CD4-positive, alpha-beta memory T cell (primary cell): ENCODE data around the gene ARHGAP19. TPM values are rescaled to one million over a fixed set of nuclear protein-coding genes. Genes with fewer than 3 reads are reported as not detected.

Experiments
- CTCF ChIA-PET: fragments of 350-600 bp; sonication (Branson Sonifier 250); formaldehyde crosslinking; loops from one replicate; lab custom pipeline; 2021; ENCODE audit warnings: inconsistent platforms; ENCODE audit not compliant: partially characterized antibody; lab: Charles Lee
- POLR2A ChIA-PET: fragments of 350-600 bp; sonication (Branson Sonifier 250); formaldehyde crosslinking; loops from one replicate; lab custom pipeline; 2021; ENCODE audit not compliant: partially characterized antibody; lab: Charles Lee
- DNase-seq, 5 donors: peaks; one replicate each; pipeline versions ENCODE4 v3.0.0 to v3.0.0-alpha.2; 2020 to 2022; ENCODE audit warnings: mixed read lengths in 1 of 5
- H3K27ac ChIP-seq: one replicate; pipeline ENCODE4 v1.7.0; 2013; ENCODE audit warnings: low read depth, low read length
- H3K27me3 ChIP-seq: 2 replicates; pipeline ENCODE4 v1.7.0; 2013; ENCODE audit warnings: mild to moderate bottlenecking, low read length, moderate library complexity; ENCODE audit not compliant: insufficient read depth
- H3K36me3 ChIP-seq: 2 replicates; pipeline ENCODE4 v1.7.0; 2013; ENCODE audit warnings: mild to moderate bottlenecking, low read length, moderate library complexity; ENCODE audit not compliant: insufficient read depth
- H3K4me1 ChIP-seq: 2 replicates; pipeline ENCODE4 v1.7.0; 2013; ENCODE audit warnings: mild to moderate bottlenecking, low read length, moderate library complexity; ENCODE audit not compliant: insufficient read depth
- H3K4me3 ChIP-seq, 2 donors: one replicate each; pipeline ENCODE4 v1.7.0; 2013; ENCODE audit warnings: low read length in 2 of 2, mild to moderate bottlenecking in 1 of 2
- H3K9me3 ChIP-seq, 2 donors: one replicate each; pipeline ENCODE4 v1.7.0; 2013; ENCODE audit warnings: low read length in 2 of 2, control low read depth in 1 of 2; ENCODE audit not compliant: control insufficient read depth in 1 of 2
- H3K27ac Mint-ChIP-seq, 7 donors: one replicate each; pipeline ENCODE4 v1.8.0; 2020 to 2021; ENCODE audit warnings: mixed read lengths in 7 of 7, mild to moderate bottlenecking in 6 of 7, inconsistent platforms in 3 of 7, moderate library complexity in 3 of 7
- H3K27me3 Mint-ChIP-seq, 2 donors: one replicate each; pipeline ENCODE4 v1.8.0; 2020 to 2021; ENCODE audit warnings: mixed read lengths in 2 of 2
- H3K36me3 Mint-ChIP-seq, 2 donors: one replicate each; pipeline ENCODE4 v1.8.0; 2020 to 2021; ENCODE audit warnings: mixed read lengths in 2 of 2, inconsistent platforms in 1 of 2, mild to moderate bottlenecking in 1 of 2
- H3K4me1 Mint-ChIP-seq, 4 donors: one replicate each; pipeline ENCODE4 v1.8.0; 2020 to 2021; ENCODE audit warnings: mixed read lengths in 4 of 4, mild to moderate bottlenecking in 1 of 4
- H3K4me3 Mint-ChIP-seq, 8 donors: one replicate each; pipeline ENCODE4 v1.8.0; 2020 to 2021; ENCODE audit warnings: mixed read lengths in 8 of 8, mild to moderate bottlenecking in 7 of 8, moderate library complexity in 6 of 8, inconsistent platforms in 3 of 8
- H3K9me3 Mint-ChIP-seq, 8 donors: one replicate each; pipeline ENCODE4 v1.8.0; 2020 to 2021; ENCODE audit warnings: mixed read lengths in 8 of 8, mild to moderate bottlenecking in 5 of 8, inconsistent platforms in 3 of 8, moderate library complexity in 1 of 8
- intact Hi-C: fragments of 100-400 bp; cut with micrococcal nuclease; formaldehyde crosslinking; loops from one replicate; pipeline ENCODE4 v1.15.1; 2023
- polyA plus RNA-seq, 2 donors: library from polyadenylated mRNA; unstranded; fragments of 300-500 nt; fragmentation: Illumina TruSeq; gene quantifications; one replicate each; pipeline ENCODE4 v1.2.3, GENCODE V29; 2021
- total RNA-seq, 2 experiments: library from RNA; stranded (reverse); gene quantifications; one replicate each; pipeline ENCODE4 v1.2.3, GENCODE V29; 2021

Gene ARHGAP19
- total and polyA plus RNA-seq, 4 experiments from 2014 or later, result 6.8 to 19.3 (median 13.2) TPM

DNA sequence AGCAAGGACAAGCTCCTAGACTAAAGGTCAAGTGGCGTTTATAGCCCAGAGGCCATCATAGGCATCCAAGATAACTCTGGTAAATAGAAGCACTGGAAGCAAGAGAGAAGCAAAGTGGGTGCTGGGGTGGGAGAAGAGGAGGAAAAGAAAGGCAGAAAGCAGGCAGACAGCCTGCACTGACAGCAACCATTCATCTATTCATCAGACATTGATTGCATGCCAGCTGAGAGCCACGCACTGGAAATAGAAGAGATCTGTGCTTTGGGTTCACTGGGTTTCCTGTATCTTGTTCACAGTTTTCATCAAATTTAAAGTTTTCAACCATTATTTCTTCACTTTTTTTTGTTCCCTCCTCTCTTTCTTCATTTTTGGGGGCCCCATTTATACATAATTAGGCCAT lies 102.0 kb downstream of the ARHGAP19 start:
- intact Hi-C loops, result no loop called here
- Histone ChIP-seq H3K9me3 (no peaks in the 10 kb centered on the region), H3K27ac (no peak overlapping the region), H3K4me3 (no peak overlapping the region), H3K4me1 (peaks cover under 1% of the 10 kb centered on the region), H3K27me3 (peaks cover 5% of the 10 kb centered on the region), H3K36me3 (no peaks in the 10 kb centered on the region)
- Mint-ChIP-seq H3K36me3 (no peaks in the 10 kb centered on the region), H3K27me3 (peaks cover 23 to 34% of the 10 kb centered on the region in 2 donors), H3K9me3 (peaks cover 0 to 4% (median 0%) of the 10 kb centered on the region in 8 donors), H3K4me3 (no peak overlapping the region), H3K27ac (no peak overlapping the region), H3K4me1 (peaks cover under 1 to 9% (median 2%) of the 10 kb centered on the region in 4 donors)
- ChIA-PET CTCF (interaction anchor here (24.1 kb wide), 1 partner anchor 25 kb away, joined by 422 read pairs; no protein-coding TSS in a partner anchor), POLR2A (no interaction called here)
- DNase-seq, result no peak

DNA sequence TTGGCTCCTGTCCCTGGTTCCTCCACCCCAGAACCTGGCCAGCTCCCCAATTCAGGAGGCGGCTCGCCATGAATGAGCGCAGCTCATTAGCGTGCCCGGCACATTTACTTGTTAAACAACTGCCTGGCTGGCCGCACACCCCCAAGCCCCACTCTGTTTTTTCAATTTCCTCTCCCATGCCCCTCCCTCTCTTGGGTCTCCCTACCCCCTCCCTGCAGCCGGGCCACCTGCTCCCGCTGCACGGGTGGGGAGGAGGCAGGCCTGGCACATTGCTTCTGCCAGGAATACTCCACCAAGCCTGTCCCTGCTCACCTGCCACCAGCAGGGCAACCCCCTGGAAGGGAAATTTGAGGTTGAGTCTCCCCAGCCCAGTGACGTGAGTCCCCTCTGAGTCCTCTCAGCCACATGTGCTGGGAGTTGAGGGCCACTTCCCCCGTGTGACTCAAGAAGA lies 104.2 kb downstream of the ARHGAP19 start:
- Histone ChIP-seq H3K27ac (no peak overlapping the region), H3K36me3 (no peaks in the 10 kb centered on the region), H3K4me3 (no peak overlapping the region), H3K4me1 (no peaks in the 10 kb centered on the region), H3K9me3 (no peaks in the 10 kb centered on the region), H3K27me3 (peaks cover 5% of the 10 kb centered on the region)
- Mint-ChIP-seq H3K27ac (no peak overlapping the region), H3K4me3 (no peak overlapping the region), H3K4me1 (peaks cover 6 to 16% (median 8%) of the 10 kb centered on the region in 4 donors), H3K36me3 (no peaks in the 10 kb centered on the region), H3K9me3 (peaks cover 0 to 4% (median 0%) of the 10 kb centered on the region in 8 donors), H3K27me3 (peaks cover 39 to 48% of the 10 kb centered on the region in 2 donors)
- ChIA-PET CTCF (interaction anchor here (1.1 kb wide), 2 partner anchors 9 to 13 kb away, joined by 3 read pairs; no protein-coding TSS in a partner anchor), POLR2A (no interaction called here)
- no peak for DNase-seq
- intact Hi-C loops, result no loop called here

DNA sequence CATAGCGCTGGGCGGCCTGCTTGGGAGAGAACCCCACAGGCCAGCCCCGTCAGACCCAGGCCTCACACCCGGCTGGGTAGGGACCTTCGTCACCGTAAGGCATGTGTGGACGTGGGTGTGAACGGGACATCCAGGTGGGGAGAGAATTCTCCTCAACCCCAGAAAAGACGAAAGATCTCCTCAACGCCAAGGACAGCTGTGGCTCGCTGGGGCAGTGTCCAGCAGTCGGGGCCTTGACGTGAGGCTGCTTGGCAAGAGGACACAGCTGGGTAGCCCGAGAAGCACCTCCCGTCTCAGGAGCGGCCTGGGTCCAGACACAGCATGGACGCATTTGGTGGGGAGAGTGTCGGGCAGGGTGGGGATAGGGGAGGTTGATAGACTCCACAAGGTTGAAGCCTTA lies 105.5 kb downstream of the ARHGAP19 start:
- Histone ChIP-seq H3K4me3 (no peak overlapping the region), H3K27ac (no peak overlapping the region), H3K9me3 (no peaks in the 10 kb centered on the region), H3K4me1 (no peaks in the 10 kb centered on the region), H3K36me3 (no peaks in the 10 kb centered on the region), H3K27me3 (peaks cover 5% of the 10 kb centered on the region)
- CTCF ChIA-PET, result no interaction called here
- Mint-ChIP-seq H3K4me3 (peak overlapping the region in 1 of 8 donors; percentile 29), H3K27me3 (peaks cover 41 to 56% of the 10 kb centered on the region in 2 donors), H3K4me1 (peaks cover 6 to 16% (median 8%) of the 10 kb centered on the region in 4 donors), H3K27ac (no peak overlapping the region), H3K36me3 (no peaks in the 10 kb centered on the region), H3K9me3 (peaks cover 0 to 2% (median 0%) of the 10 kb centered on the region in 8 donors)
- DNase-seq, result no peak
- POLR2A ChIA-PET, result no interaction called here
- intact Hi-C loops, result no loop called here

DNA sequence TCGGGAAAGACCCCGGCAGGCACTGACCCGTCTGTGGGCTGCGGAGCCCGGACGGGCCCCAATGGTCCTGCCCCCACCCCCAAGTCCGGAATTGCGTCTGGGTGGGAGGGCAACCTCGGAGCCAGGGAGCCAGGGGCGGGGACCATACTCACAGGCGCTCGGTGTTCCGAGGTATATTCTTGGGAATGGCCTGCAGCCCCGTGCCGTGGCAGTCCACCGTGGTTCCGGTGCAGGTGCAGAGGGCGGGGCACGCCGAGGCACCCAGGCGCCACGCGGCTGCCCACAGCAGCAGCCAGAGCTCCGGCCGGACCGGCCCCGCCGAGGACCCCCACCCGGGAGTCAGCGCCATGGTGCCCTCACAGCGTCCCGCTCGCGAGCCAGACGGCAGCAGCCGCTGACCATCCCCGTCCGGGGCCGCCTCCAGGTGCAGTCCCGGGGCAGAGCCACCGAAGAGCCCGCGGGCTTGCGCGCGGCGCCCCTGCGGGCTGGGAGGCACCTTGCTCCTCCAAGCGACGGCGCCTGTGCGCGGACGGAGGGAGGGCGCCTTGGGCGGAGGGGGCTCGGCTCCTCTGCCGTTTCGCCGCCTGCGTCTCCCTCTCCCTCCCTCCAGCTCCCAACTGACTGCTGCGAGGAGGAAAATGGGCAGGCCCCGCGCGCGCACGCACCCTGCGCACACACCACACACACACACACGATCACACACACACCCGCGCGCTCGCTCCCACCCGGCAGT lies 106.9 kb downstream of the ARHGAP19 start, which contains the start of gene SLIT1:
TSS of gene SLIT1 (minus strand) at position 634 of the 733 bp plus-strand sequence. CDS start at position 349, 285 bp downstream.
- POLR2A ChIA-PET, result no interaction called here
- no peaks in the 10 kb centered on the region for H3K9me3 ChIP-seq
- Mint-ChIP-seq H3K27me3 (peaks cover 39 to 58% of the 10 kb centered on the region in 2 donors), H3K27ac (peak within 1 kb of the TSS in 1 of 7 donors; percentile 29), H3K4me3 (peak within 1 kb of the TSS in 4 of 8 donors; percentile 40 to 68 (median 51)), H3K36me3 (no peaks in the 10 kb centered on the region), H3K9me3 (no peaks in the 10 kb centered on the region), H3K4me1 (peaks cover 6 to 16% (median 8%) of the 10 kb centered on the region in 4 donors)
- CTCF ChIA-PET, result no interaction called here
- H3K27me3 ChIP-seq, result peaks cover 5% of the 10 kb centered on the region
- H3K4me3 ChIP-seq, result no peak within 1 kb of the TSS
- no peak for DNase-seq
- H3K36me3 ChIP-seq, result no peaks in the 10 kb centered on the region
- no peaks in the 10 kb centered on the region for H3K4me1 ChIP-seq
- intact Hi-C loops, result no loop called here
- no peak within 1 kb of the TSS for H3K27ac ChIP-seq

DNA sequence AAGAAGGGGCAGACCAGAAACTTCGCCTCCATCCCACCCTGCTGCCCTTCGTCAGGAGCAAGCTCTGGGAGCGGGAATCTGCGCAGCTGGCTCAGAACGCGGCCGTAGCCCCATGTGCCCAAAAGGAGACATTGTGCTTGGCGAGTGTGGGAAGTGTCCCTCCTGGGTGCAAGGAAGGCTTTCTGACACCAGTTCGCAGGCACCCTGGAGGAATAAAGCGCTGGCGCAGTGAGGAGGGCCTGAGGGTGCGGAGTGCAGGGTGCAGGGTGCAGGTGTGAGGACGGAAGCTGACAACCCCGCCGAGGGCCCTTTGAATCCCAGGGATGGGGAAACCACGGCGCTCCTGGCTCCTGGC lies 107.5 kb downstream of the ARHGAP19 start:
- peak overlapping the region in 3 of 8 donors; percentile 16 to 59 (median 23) for H3K4me3 Mint-ChIP-seq
- Histone ChIP-seq H3K4me3 (no peak overlapping the region), H3K27me3 (peaks cover 5% of the 10 kb centered on the region)

DNA sequence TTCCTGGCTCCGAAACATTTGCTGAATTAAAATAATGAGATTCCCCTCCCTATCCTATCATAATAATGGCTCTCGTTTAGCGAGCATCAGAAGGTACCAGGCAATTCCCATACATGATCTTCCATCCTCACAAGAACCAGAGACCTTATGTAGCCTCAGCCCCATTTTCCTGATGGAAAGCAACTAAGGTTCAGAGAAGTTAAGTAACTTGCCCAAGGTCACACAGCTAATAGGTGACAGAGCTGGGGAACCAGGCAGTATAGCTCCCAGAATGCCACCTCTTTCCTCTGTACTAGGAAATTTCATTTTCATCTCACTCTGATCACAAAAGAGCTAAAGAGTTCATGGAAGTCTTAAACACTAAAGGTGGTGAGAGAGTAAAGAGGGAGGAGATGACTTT lies 109.1 kb downstream of the ARHGAP19 start:
- Mint-ChIP-seq H3K9me3 (no peaks in the 10 kb centered on the region), H3K27me3 (peaks cover 47 to 61% of the 10 kb centered on the region in 2 donors), H3K4me1 (peaks cover 6 to 16% (median 8%) of the 10 kb centered on the region in 4 donors), H3K36me3 (no peaks in the 10 kb centered on the region), H3K4me3 (peak overlapping the region in 1 of 8 donors; percentile 32), H3K27ac (no peak overlapping the region)
- H3K9me3 ChIP-seq, result no peaks in the 10 kb centered on the region
- H3K4me1 ChIP-seq, result no peaks in the 10 kb centered on the region
- no peaks in the 10 kb centered on the region for H3K36me3 ChIP-seq
- intact Hi-C loops, result no loop called here
- POLR2A ChIA-PET, result interaction anchor here (0.6 kb wide), 1 partner anchor 272 kb away, joined by 4 read pairs; no protein-coding TSS in a partner anchor
- CTCF ChIA-PET, result interaction anchor here (1.7 to 2.9 kb wide), 2 partner anchors 13 to 27 kb away, joined by 3 to 10 read pairs; no protein-coding TSS in a partner anchor
- H3K4me3 ChIP-seq, result no peak overlapping the region
- no peak overlapping the region for H3K27ac ChIP-seq
- DNase-seq, result no peak
- peaks cover 5% of the 10 kb centered on the region for H3K27me3 ChIP-seq

More for the DNA sequence above, 107.5 kb downstream of the ARHGAP19 start:
- DNase-seq, result no peak
- no peaks in the 10 kb centered on the region for H3K9me3 ChIP-seq
- Mint-ChIP-seq H3K27me3 (peaks cover 42 to 62% of the 10 kb centered on the region in 2 donors), H3K4me1 (peaks cover 6 to 16% (median 8%) of the 10 kb centered on the region in 4 donors), H3K27ac (no peak overlapping the region), H3K36me3 (no peaks in the 10 kb centered on the region), H3K9me3 (no peaks in the 10 kb centered on the region)
- no peak overlapping the region for H3K27ac ChIP-seq
- ChIA-PET CTCF (no interaction called here), POLR2A (no interaction called here)
- H3K36me3 ChIP-seq, result no peaks in the 10 kb centered on the region
- intact Hi-C loops, result no loop called here
- no peaks in the 10 kb centered on the region for H3K4me1 ChIP-seq

DNA sequence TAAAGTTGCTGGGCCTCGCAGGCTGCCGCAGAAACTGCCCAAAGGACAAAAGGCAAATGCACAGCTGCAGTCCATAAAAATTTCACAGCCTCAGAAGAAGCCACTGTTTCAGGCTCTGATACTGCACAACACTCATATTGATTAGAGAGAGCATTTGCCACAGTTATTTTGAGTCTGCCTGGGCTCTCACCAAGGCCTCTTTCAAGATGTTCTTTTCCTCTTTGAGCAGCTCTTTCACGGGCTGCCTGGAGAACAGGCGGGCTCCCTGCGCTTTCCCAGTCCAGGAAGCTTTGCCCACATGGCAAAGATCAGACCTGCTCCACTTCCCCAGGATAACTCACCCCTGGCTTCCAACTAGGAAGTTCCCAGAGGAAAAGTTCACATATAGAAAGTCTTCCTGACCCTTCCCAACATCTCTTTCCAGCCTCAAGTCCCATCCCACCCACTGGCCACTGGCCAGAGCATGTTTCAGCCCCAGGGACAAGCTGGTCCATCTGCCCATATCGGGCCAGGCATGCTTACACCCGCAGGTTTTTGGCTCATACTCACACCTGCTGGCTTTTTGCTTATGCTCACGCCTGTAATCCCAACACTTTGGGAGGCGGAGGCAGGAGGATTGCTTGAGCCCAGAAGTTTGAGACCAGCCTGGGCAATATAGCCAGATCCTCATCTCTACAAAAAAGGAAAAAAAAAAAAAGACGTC lies 110.0 kb downstream of the ARHGAP19 start:
- intact Hi-C loops, result no loop called here
- no peaks in the 10 kb centered on the region for H3K9me3 Mint-ChIP-seq
- POLR2A ChIA-PET, result no interaction called here

More for the DNA sequence above, 110.0 kb downstream of the ARHGAP19 start:
- peaks cover 6 to 16% (median 8%) of the 10 kb centered on the region in 4 donors for H3K4me1 Mint-ChIP-seq
- Histone ChIP-seq H3K4me3 (no peak overlapping the region), H3K36me3 (no peaks in the 10 kb centered on the region), H3K9me3 (no peaks in the 10 kb centered on the region), H3K27ac (no peak overlapping the region), H3K4me1 (no peaks in the 10 kb centered on the region), H3K27me3 (peaks cover 5% of the 10 kb centered on the region)
- no peak overlapping the region for H3K27ac Mint-ChIP-seq
- no peak overlapping the region for H3K4me3 Mint-ChIP-seq
- DNase-seq, result no peak
- no peaks in the 10 kb centered on the region for H3K36me3 Mint-ChIP-seq
- peaks cover 43 to 58% of the 10 kb centered on the region in 2 donors for H3K27me3 Mint-ChIP-seq
- CTCF ChIA-PET, result interaction anchor here (1.7 to 2.9 kb wide), 2 partner anchors 14 to 28 kb away, joined by 3 to 10 read pairs; no protein-coding TSS in a partner anchor
